GM19452 (cell line): ENCODE results near the gene NFIA.

Experiments
- ATAC-seq: cut with Tn5 transposase; IDR thresholded peaks from one replicate; pipeline ENCODE4 v1.9.1; 2021; ENCODE audit not compliant: unreplicated experiment

The NFIA gene

DNA sequence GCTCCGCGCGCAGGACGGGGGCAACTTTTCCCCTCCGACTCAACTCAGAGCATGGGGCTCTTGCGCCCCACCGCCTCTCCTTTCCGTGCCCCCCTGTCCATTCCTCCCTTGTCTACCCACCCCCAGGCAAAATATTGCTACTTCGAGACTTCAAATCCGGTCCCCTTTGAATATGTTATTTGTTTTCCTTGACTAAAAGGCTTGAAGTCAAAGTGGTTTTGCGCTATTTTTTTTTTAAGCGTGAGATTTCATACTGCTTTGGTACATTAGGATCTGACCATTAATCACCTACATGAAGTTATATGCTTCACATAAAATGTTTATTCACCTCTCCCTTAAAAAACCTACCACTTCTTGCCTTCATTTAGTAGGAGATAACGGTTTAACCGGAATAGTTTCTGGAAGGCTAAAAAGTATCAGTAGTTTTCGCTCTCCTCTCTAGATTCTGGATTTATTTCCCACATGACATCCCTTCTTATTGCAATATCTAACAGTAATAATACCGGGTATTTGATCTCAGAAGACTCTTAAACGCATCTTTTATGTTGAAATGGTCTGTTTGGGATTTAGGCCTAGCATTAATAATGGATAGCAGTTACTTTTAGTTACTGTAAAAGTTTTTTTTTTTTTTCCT is 1.6 kb downstream of the NFIA start:
- no peak for ATAC-seq

DNA sequence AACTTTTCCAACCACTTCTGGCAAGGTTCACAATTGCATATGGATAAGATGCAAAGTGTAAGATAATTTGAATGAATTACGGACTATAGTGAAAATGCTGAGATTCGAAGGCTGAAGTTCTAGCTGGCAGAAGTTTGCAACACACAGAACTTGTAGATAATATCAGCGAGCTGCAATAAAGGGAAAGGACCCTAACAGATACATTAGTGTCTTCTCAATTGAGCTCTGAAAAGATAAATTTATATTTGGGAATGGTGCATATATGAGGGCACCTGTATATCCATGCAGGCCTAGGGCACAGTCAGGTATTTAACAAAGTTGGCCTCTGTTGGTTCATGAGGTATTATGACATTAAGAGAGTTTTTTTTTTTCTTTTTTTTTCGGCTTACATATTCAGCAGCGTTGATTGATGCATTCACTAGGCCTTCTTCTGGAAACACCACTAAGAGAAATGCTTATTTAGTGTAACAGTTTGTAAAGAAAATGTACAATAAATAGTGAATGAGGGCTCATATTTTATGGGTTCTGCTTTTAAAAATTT is 2.2 kb downstream of the NFIA start:
- ATAC-seq = no peak

DNA sequence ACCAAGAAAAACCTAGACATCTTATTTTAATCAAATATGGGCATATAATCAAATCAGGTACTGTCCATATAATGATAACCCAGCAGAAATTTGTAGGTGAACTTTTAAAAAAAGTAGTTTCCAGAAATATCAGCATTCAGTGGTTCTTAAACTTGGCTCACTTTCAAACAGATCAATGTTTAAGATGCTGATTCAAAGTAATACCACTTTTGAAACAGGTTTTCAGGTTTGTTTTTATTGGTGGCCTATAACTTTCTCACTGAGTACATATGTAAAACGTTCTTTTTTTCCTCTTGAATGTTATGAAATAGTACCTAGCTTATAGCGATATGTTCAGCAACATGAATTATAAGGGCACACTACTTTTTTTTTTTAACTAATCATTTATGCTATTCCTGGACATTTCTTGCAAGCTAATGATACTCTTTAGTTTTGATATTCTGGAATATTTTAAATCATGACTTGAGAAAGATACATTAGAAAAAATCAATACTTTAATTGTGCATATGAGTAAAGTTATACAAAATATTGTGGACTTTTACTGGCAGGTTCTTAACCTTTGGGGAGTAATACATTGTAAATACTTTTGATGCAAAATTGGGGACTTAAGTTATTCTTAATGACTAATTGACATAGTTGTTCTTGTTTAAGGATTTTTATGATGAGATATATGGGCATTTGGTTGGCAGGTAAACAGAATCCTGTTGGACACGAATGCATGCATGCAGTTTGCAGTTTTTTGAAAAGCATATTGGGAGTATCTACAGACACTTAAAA is 3.0 kb downstream of the NFIA start:
- ATAC-seq = no peak

DNA sequence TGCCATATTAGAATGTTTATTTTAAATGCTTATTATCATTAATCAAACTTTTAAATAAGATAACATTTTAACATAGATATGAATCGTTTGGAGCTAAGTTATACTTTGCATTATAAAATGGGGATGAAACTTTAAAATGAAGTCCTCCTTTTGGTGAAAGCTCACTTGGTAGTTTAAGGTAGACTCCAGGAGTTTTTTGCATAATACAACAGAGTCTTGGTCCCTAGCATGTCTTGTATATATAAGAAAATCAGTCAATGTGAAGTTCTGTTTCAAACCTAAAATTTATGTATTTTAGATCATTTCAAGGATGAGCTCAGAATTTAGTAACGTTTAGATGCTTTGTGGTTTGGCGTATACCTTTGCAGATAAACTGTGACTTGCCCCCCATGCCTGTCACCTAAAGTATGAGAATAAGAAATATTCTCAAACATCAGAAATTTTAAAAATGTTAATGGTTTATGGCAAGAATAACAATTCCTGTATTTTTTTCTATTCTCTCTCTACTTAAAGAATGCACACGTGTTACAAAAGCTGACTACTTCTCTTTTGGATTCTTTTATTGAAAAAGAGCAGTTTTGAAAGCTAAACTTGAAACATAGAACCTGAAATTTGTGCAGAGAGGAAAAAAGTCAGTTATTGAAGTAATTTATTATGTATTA is 3.8 kb downstream of the NFIA start:
- no peak for ATAC-seq

DNA sequence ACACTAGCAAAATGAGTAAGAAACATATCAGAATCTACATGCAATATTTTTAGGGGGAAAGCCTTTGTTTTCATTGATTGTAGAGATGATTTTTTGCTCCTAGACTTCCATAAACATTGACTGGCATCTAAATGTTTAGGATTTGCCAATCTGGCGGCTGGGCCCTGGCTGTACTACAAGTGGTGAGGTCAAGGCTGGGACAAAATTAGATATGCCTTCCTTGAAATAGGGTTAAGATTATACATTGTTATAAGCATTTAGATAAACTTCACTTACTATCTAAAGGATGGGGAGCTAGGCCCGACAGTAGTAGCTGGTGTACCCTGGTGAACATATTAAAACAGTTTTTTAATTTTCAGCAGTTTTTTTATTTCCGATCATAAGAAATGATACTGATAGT is 5.2 kb downstream of the NFIA start:
- ATAC-seq = no peak

DNA sequence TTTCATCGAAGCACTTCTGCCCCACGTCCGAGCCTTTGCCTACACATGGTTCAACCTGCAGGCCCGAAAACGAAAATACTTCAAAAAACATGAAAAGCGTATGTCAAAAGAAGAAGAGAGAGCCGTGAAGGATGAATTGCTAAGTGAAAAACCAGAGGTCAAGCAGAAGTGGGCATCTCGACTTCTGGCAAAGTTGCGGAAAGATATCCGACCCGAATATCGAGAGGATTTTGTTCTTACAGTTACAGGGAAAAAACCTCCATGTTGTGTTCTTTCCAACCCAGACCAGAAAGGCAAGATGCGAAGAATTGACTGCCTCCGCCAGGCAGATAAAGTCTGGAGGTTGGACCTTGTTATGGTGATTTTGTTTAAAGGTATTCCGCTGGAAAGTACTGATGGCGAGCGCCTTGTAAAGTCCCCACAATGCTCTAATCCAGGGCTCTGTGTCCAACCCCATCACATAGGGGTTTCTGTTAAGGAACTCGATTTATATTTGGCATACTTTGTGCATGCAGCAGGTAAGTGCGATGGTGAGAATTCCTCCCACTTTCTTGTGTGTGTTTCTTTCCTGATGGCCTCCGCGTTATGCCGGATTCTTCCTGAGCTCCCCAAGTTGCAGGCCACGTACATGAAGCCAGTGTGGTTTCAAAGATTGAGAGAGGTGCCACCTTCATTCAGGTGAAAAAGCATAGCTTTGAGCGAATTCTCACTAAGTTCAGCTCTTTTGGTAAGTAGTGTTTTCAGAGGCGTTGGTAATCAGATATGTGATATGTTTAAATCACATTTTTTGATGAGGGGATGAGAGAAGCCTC is 6.0 kb downstream of the NFIA start:
- ATAC-seq = no peak

DNA sequence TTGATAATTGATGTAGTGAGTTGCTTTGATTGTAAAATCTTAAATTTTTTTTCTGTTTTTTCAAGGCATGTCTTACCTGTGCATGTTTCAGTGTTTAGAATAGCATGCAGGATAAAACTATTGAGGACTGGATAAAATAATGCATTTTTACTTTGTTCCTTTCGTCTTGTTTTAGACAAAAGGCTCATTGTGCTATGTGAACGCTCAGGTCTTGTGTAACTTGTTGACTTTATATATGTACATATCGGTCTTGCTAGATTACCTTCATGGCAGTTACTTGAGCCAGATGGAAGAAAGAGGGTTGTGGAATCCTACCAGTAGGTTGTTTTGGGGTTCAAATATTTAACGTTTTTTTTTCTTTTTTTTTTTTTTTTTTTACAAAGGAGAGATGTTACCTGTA is 7.0 kb downstream of the NFIA start:
- no peak for ATAC-seq

DNA sequence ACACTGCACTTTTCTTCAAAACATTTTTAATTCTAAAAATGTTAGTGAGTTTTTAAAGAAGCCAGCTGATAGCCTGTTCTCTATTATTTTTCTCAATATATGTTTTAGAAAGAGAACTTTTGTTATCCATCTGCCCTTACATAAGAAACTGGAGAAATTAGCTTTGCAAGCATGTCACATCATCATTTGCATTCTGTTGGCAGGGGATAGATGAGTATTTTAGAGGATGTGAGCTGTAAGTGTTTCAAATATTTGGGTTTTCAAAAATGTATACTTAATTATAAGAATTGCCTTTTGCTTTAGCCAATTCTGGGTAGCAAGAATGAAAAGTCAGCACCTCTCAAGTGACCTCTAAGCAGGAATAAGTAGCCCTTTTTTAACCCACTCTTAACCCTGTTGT is 7.4 kb downstream of the NFIA start:
- ATAC-seq = no peak

DNA sequence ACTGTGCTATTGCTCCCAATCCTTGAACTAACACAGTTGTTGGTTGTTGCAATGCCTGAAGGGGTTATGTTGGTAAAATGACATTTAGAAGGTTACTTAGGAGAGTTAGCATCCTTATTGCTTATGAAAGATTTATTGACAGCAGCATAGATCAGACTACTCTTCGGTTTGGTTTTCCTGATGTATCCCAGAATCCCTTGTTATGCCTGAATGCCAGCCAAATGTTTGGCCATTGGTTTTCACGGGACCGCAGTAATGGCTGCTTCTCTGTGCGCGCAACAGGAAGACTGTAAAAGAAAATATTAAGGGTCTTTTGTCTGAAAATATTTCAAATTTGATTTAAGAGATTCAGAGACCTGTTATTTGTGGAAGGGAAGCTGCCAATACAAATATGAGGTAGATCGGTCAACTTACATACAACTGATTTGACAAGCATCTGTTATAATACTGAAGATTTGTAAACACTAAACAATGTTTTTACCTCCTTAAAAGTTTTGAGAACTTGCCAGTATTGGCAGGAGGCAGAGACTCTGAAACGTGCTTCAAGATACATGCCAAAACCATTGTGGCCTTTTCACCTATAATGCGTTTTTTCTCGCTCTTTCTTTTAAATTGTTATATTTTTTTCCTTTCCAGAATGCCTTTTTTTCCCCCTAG is 8.3 kb downstream of the NFIA start:
- ATAC-seq = no peak

DNA sequence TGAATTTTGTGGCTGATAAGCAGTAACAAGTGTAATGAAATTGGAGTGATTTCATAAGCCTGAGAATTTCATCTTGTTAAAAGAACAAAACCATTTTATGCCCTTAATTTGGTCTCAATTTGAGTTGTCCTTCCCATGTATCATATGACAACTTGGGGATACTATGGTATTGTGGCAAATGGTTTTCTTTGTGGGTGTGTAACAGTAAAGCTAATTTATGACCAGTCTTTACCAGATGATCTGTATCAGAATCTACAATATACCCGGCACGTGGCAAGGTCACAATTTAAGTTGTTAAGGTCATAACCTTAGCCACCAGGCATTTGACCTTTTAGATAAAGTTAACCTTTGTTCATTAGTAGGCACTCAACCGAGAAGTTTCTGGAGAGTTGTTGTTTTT is 9.1 kb downstream of the NFIA start:
- ATAC-seq = no peak

DNA sequence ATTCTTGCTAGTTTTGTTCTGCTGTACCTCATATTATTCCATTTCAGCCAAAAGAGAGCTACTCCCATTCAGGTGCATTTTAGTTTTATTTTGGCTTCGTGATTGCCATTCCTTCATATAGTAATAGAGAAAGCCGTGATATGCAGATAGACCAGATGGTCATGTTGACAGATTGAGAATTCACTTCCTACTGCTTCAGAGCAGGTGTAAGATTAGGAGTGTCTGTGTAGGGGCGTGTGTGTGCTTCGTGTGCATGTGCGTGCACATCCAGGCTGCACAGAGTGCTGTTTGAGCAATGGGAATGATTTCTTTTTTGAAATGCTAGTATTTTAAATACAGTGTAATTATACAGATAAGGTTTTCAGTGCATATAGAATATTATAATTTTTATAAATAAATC is 10.3 kb downstream of the NFIA start:
- ATAC-seq = no peak

DNA sequence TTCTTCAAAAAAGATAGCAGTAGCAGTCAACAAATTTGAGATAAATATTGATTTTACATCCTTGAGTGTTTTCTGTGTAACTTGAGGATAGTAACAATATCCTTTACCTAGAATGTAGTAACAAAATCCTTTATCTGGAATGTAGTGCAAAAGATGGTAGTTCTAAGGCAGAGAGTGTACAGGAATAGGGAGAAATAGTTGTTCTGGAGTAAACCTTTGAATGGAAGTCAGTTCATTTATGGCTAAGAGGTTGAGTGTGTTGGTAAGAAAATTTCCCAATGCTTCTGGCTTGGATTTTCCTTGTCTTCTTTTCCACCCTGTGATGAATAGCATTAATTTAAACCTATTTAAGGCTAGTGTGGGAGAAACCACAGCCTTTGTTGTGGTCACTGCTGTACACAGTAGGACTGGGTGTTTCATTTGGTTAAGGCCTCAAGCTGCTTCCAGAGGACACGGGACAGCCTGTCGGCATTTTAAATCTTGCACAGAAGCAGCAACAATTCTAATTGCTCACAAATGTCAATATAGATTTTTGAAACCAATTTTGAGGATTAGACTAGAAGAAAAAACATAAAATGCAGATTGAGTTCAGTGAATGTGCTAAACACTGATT is 11.3 kb downstream of the NFIA start:
- ATAC-seq = no peak

DNA sequence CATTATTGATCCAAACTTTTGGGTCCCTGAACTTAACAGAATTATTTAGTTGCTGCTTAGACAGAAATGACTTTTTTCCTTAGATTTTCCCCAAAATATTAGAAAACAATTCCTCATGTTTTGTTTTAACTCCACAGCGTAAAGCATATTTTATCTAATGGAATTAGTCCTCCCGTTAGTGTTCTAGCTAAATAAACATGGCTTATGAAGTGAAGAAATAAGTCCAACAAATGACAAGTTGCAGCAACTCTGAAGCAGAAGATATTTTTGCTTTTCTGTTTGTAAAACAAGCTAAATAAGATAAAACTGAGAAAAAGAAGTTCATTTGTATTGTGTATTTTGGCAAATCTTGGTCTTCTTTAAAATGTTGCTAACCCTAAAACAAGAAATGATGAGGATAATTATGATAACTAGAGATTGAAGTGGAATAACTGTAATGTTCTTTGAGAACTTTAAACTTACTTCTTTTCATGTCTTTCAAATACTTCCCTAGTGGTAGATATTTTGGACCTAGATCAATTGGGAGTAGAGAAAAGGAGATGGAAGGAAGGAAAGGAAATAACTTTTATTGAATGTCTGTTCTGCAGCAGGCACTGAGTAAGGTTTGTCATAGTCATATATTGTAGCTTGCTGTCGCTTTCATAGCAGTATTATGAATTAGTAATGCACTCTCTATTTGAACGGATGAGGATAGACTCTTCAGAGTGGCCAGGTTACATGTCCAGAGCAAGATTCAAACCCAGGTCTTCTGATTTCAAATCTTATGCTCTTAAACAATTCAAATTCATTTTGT is 12.5 kb downstream of the NFIA start:
- no peak for ATAC-seq

DNA sequence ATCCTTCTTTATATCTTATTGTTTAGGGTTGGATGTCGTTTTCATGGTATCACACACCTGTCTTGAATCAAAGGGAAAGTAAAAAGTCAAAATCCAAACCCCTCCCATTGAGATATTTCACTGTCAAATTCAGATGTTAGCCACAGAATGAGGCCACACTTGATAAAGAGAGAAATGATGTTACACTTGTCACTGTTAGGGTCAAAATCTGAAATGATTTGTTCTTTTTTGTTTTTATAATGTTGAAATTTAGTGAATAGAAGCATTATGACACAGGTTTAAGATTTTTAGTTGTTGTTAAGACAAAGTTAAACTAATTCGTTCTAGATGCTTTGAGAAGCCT is 13.1 kb downstream of the NFIA start:
- no peak for ATAC-seq

DNA sequence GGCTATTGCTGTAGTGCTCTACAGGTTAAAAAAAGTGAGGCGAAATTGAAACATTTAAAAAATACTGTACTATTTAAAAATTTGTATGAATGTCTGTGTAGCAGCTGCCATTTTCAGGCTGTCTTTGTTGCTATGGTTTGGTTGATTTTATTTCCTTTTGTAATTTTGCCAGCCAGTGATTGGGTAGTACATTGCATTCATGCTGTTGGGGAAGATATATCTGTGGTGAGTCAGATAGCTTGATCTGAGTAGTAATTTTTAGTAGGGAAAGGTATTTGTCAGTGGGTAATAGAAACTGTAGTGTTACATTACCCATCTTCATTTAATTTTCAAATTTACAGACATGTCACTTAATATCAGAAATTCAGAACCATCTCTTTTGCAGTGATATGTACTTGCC is 15.0 kb downstream of the NFIA start:
- no peak for ATAC-seq

DNA sequence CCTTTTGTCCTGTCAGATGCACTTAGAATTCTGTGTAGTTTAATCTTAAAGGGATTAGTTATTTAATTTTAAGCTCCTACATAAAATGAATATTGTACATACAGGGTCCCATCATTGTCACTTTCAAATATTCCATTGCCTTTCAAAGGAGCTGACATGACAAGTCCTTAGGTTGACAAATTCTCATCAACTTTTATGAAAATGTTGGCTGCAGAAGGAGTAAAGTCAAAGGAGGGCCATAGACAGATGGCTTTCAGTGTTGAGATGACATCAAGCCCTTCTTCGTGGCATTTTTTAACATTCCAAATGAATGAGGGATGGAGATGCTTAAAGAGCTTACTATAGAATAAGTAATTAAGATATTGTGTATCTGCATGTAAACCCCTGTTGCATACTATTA is 15.4 kb downstream of the NFIA start:
- no peak for ATAC-seq

DNA sequence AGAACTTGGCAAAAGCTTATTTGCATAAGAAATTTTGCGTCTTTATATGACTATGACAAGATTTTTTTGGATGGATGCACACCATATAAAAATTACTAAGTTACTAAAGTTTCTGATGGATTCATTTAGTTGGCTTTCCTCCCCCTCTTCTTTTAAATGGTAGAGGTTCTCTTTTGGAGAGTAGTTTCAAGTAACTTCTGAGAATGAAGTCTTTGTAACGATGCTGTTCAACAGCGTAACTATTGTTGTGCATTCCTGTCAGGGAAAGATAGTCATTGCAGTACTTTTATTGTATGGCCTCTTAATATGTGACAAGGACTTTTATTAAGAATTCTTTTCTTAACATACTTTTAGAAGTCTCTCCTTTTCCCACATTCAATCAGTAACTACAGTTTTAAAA is 16.0 kb downstream of the NFIA start:
- ATAC-seq = no peak

DNA sequence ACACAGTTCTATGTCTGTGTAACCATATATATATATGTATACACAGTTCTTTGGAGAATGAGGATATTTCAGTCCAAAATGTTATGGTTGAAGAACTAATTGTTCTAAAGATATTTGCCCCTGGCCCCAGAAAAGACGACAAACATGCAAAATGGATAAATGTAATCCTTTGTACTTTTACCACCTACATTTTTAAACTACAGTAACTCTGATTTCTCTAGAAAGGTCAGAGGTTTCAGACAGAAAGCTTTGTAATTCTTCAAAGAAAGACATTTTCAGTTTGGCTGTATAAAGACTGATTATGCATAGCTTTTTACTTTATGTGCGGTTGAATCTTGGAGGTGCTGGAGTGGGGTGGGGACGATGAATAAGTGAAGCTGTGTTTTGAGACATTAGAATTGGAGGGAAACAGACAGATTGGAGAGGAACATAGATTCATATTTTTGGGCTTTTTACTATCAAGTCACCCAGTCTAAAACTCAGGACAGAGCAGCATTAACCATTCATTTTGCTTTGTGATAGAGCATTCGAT is 16.6 kb downstream of the NFIA start:
- no peak for ATAC-seq

DNA sequence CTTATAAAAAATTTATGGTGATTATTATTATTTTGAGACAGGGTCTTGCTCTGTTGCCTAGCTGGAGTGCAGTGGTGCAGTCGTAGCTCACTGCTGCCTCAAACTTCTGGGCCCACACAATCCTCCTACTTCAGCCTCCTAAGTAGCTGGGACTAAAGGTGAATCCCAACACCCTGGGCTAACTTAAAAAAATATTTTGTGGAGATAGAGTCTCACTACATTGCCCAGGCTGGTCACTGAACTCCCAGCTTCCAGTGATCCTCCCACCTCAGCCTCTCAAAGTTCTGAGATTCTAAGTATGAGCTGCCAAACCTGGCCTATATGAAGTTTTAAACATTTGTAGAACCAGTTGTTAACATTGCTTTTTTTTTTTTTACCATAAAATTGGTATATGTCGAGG is 18.2 kb downstream of the NFIA start:
- ATAC-seq = no peak
